C4-2B (cell line): ENCODE measurements around the gene GPR142.

Experiments
- ZFX ChIP-seq: fragments of 450-650 bp; IDR thresholded peaks from 2 replicates; pipeline ENCODE4 v1.6.1; 2017
- TF ChIP-seq, protein P1 (sequence below): fragments of 450-650 bp; conservative IDR thresholded peaks from 2 replicates; pipeline ENCODE4 v1.5.1; 2017; ENCODE audit warnings: mild to moderate bottlenecking

DNA sequence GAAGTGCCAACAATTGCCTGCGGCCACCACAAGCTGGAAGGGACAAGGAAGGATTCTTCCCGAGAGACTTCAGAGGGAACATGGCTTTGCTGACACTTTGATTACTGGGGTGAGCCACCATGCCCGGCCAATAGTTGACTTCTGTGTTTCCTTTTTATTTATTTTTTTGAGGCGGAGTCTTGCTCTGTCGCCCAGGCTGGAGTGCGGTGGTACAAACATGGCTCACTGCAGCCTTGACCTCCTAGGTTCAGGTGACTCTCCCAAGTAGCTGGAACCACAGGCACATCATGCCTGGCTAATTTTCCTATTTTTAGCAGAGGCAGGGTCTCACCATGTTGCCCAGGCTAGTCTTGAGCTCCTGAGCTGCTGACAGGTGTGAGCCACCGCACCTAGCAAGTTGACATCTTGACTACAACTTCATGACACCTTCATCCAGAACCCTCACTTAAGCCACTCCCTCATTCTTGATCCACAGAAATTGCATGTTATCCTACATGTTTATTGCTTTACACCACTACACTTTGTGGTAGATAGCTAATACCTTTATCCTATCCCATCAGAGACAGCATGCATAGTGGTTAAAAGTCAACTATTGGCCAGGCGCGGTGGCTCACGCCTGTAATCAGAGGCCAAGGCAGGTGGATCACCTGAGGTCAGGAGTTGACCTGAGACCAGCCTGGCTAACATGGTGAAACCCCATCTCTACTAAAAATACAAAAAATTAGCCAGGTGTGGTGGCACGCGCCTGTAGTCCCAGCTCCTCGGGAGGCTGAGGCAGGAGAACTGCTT, 48.5 kb downstream of the GPR142 start:
- TF ChIP-seq, protein P1, sequence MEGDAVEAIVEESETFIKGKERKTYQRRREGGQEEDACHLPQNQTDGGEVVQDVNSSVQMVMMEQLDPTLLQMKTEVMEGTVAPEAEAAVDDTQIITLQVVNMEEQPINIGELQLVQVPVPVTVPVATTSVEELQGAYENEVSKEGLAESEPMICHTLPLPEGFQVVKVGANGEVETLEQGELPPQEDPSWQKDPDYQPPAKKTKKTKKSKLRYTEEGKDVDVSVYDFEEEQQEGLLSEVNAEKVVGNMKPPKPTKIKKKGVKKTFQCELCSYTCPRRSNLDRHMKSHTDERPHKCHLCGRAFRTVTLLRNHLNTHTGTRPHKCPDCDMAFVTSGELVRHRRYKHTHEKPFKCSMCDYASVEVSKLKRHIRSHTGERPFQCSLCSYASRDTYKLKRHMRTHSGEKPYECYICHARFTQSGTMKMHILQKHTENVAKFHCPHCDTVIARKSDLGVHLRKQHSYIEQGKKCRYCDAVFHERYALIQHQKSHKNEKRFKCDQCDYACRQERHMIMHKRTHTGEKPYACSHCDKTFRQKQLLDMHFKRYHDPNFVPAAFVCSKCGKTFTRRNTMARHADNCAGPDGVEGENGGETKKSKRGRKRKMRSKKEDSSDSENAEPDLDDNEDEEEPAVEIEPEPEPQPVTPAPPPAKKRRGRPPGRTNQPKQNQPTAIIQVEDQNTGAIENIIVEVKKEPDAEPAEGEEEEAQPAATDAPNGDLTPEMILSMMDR = no peak
- no peak for TF ChIP-seq ZFX
